Erythroblast (primary cell): ENCODE results near the gene AP4M1.

ENCODE experiments used
- GATA1 ChIP-seq: IDR thresholded peaks from 2 replicates; pipeline ENCODE4 v1.6.1; 2011; ENCODE audit warnings: low read depth, mild to moderate bottlenecking, control low read depth, low read length, moderate library complexity
- POLR2A ChIP-seq: IDR thresholded peaks from 2 replicates; pipeline ENCODE4 v1.6.1; 2011; ENCODE audit warnings: mild to moderate bottlenecking, low read length

DNA sequence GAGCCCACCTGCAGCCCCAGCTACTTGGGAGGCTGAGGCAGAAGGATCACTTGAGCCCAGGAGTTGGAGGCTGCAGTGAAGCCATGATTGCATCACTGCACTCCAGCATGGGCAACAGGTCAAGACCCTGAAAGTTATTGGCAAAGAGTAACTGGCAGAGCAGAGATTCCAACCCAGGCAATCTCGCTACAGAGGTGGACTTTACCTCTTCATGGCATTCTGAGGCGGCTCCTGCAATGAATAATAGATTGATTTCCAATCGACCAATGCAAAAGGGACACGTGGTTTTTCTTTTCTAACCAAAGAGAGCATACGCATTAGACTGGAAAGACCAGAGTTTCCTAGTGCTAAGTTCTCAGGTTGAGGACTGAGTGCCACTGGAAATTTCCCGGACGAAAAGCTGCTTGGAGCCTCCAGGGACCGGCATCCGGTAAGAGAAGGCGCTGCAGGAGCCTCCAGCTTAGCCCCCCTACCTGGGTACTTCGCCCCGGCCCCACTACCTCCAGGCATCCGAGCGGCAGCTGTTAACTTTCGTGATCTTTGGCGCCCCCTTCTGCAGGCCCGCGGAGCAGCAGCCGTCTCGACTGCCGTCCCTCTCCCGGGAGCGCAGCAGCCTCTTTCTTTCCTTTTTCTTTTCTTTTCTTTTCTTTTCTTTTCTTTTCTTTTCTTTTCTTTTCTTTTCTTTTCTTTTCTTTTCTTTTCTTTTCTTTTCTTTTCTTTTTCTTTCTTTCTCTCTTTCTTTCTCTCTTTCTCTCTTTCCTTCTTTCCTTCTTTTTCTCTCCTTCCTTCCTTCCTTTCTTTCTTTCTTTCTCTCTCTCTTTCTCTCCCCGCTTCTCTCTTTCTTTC is 29.4 kb downstream of the AP4M1 start:
- TF ChIP-seq POLR2A (no peak), GATA1 (no peak)
